Transverse colon (tissue), 3 donors: ENCODE results near the gene CACYBP.

ENCODE experiments used
- POLR2A ChIP-seq: fragments of 450-650 bp; IDR thresholded peaks from one replicate; pipeline ENCODE4 v1.6.1; 2016; ENCODE audit warnings: antibody characterized with exemption, mild to moderate bottlenecking, moderate library complexity
- TF ChIP-seq, protein P1 (sequence below), 5 experiments: fragments of 200-600 bp in 3 of 5; fragments of 450-650 bp in 2 of 5; sonication (generic) in 3 of 5; IDR thresholded peaks; 1 replicate in 2 of 5; 2 replicates in 3 of 5; pipeline ENCODE4 v1.5.1; 2016 to 2017; ENCODE audit warnings: antibody characterized with exemption in 5 of 5, inconsistent platforms in 3 of 5, mild to moderate bottlenecking in 2 of 5, moderate library complexity in 1 of 5

DNA sequence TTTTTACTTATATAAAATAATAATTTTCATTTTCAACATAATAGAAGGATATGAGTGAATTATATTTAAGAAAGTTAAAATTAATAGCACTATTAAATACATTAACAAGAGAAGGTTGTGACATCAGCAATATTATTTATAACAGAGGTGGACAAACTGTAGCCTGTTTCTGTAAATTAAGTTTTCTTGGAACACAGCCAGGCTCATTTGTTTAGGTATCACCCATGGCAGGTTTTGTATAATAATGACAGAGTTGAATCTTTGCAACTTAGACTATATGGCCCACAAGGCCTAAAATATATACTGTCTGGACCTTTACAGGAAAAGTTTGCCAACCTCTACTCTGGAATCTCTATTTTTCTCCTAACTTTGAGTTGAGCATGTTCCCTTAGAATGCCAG is 42.8 kb upstream of the CACYBP start:
- TF ChIP-seq, protein P1, sequence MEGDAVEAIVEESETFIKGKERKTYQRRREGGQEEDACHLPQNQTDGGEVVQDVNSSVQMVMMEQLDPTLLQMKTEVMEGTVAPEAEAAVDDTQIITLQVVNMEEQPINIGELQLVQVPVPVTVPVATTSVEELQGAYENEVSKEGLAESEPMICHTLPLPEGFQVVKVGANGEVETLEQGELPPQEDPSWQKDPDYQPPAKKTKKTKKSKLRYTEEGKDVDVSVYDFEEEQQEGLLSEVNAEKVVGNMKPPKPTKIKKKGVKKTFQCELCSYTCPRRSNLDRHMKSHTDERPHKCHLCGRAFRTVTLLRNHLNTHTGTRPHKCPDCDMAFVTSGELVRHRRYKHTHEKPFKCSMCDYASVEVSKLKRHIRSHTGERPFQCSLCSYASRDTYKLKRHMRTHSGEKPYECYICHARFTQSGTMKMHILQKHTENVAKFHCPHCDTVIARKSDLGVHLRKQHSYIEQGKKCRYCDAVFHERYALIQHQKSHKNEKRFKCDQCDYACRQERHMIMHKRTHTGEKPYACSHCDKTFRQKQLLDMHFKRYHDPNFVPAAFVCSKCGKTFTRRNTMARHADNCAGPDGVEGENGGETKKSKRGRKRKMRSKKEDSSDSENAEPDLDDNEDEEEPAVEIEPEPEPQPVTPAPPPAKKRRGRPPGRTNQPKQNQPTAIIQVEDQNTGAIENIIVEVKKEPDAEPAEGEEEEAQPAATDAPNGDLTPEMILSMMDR (IDR thresholded peaks at IDR 0.05), result no peak
- no peak for TF ChIP-seq POLR2A
